GM21447 (cell line): ENCODE data around the gene TGFBR2.
"Not testable (repeated sequence)": the region's sequence is repeated elsewhere in the genome, so short reads cannot be mapped to it uniquely, and the experiment has no call there.

Experiments used
- ATAC-seq: cut with Tn5 transposase; IDR thresholded peaks from one replicate; pipeline ENCODE4 v1.9.1; 2021; ENCODE audit not compliant: unreplicated experiment

Gene TGFBR2

GRCh38 chr3:30655187-30655812 lies 48.9 kb downstream of the TGFBR2 start:
- peak; percentile 31 for ATAC-seq

GRCh38 chr3:30656624-30657141 lies 50.3 kb downstream of the TGFBR2 start:
- ATAC-seq: no peak

- peak; percentile 11 for ATAC-seq
Observed at GRCh38 chr3:30657914-30658313, 51.5 kb downstream of the TGFBR2 start.

GRCh38 chr3:30658328-30659052 lies 52.1 kb downstream of the TGFBR2 start:
- peak; percentile 90 for ATAC-seq

GRCh38 chr3:30659270-30660130 lies 53.1 kb downstream of the TGFBR2 start:
- ATAC-seq: no peak

GRCh38 chr3:30660136-30660535 lies 53.7 kb downstream of the TGFBR2 start:
- no peak for ATAC-seq

- no peak for ATAC-seq
Observed at GRCh38 chr3:30660656-30661055, 54.3 kb downstream of the TGFBR2 start.

- no peak for ATAC-seq
Observed at GRCh38 chr3:30661098-30661873, 54.9 kb downstream of the TGFBR2 start.

GRCh38 chr3:30662836-30663235 lies 56.4 kb downstream of the TGFBR2 start:
- no peak for ATAC-seq

- no peak for ATAC-seq
Observed at GRCh38 chr3:30663533-30664241, 57.3 kb downstream of the TGFBR2 start.

- ATAC-seq: no peak
Observed at GRCh38 chr3:30664459-30664858, 58.1 kb downstream of the TGFBR2 start.

GRCh38 chr3:30664884-30665283 lies 58.5 kb downstream of the TGFBR2 start:
- no peak for ATAC-seq

GRCh38 chr3:30665539-30665938 lies 59.1 kb downstream of the TGFBR2 start:
- ATAC-seq: no peak

GRCh38 chr3:30666572-30667279 lies 60.3 kb downstream of the TGFBR2 start:
- ATAC-seq: no peak

GRCh38 chr3:30667280-30667651 lies 60.9 kb downstream of the TGFBR2 start:
- ATAC-seq: no peak

GRCh38 chr3:30668051-30668609 lies 61.7 kb downstream of the TGFBR2 start:
- no peak for ATAC-seq

- ATAC-seq: not testable (repeated sequence)
Observed at GRCh38 chr3:30669360-30669934, 63.0 kb downstream of the TGFBR2 start.

- ATAC-seq: no peak
Observed at GRCh38 chr3:30670292-30670691, 63.9 kb downstream of the TGFBR2 start.
